Nephron progenitor cell (in vitro differentiated cells): ENCODE results near the gene ARL3.

Experiments
- DNase-seq: peaks from one replicate; pipeline ENCODE4 v3.0.0; 2021
- H3K27ac Mint-ChIP-seq: 2 replicates; pipeline ENCODE4 v1.8.0; 2021; ENCODE audit warnings: mild to moderate bottlenecking, moderate library complexity, mixed read lengths
- H3K27me3 Mint-ChIP-seq: 2 replicates; pipeline ENCODE4 v1.8.0; 2021; ENCODE audit warnings: mild to moderate bottlenecking, low read depth, mixed read lengths; ENCODE audit not compliant: poor library complexity
- H3K36me3 Mint-ChIP-seq: 2 replicates; pipeline ENCODE4 v1.8.0; 2021; ENCODE audit warnings: low read depth, mixed read lengths
- H3K4me1 Mint-ChIP-seq: 2 replicates; pipeline ENCODE4 v1.8.0; 2021; ENCODE audit warnings: mixed read lengths
- H3K4me3 Mint-ChIP-seq: 2 replicates; pipeline ENCODE4 v1.8.0; 2021; ENCODE audit warnings: mild to moderate bottlenecking, moderate library complexity, mixed read lengths
- H3K9me3 Mint-ChIP-seq: 2 replicates; pipeline ENCODE4 v1.8.0; 2021; ENCODE audit warnings: mild to moderate bottlenecking, moderate library complexity, mixed read lengths
- CTCF ChIP-seq: fragments of 200-600 bp; sonication (generic); IDR thresholded peaks from 2 replicates; pipeline ENCODE4 v1.5.0; 2021; ENCODE audit warnings: antibody characterized with exemption

The ARL3 gene

GRCh38 chr10:102641402-102641801 lies 72.8 kb downstream of the ARL3 start:
- H3K9me3 Mint-ChIP-seq: no peaks in the 10 kb centered on the region
- H3K4me1 Mint-ChIP-seq: peaks cover 30% of the 10 kb centered on the region
- peak overlapping the region; percentile 86 for H3K4me3 Mint-ChIP-seq
- peak overlapping the region; percentile 99 for H3K27ac Mint-ChIP-seq
- TF ChIP-seq CTCF: no peak
- no peak for DNase-seq
- H3K36me3 Mint-ChIP-seq: no peaks in the 10 kb centered on the region
- peaks cover 4% of the 10 kb centered on the region for H3K27me3 Mint-ChIP-seq

- Mint-ChIP-seq H3K36me3 (no peaks in the 10 kb centered on the region), H3K4me3 (no peak overlapping the region), H3K4me1 (peaks cover 16% of the 10 kb centered on the region), H3K27ac (no peak overlapping the region), H3K27me3 (peaks cover 4% of the 10 kb centered on the region), H3K9me3 (no peaks in the 10 kb centered on the region)
- TF ChIP-seq CTCF: no peak
- DNase-seq: no peak
These were observed 74.7 kb downstream of the ARL3 start for GRCh38 chr10:102639537-102639936.

GRCh38 chr10:102635377-102635776 lies 78.8 kb downstream of the ARL3 start:
- H3K36me3 Mint-ChIP-seq: peaks cover 7% of the 10 kb centered on the region
- DNase-seq: no peak
- H3K27me3 Mint-ChIP-seq: peaks cover 4% of the 10 kb centered on the region
- no peak overlapping the region for H3K27ac Mint-ChIP-seq
- peaks cover 47% of the 10 kb centered on the region for H3K4me1 Mint-ChIP-seq
- no peak for TF ChIP-seq CTCF
- no peak overlapping the region for H3K4me3 Mint-ChIP-seq
- H3K9me3 Mint-ChIP-seq: no peaks in the 10 kb centered on the region

GRCh38 chr10:102634686-102635085 lies 79.5 kb downstream of the ARL3 start:
- no peak for DNase-seq
- Mint-ChIP-seq H3K4me1 (peaks cover 51% of the 10 kb centered on the region), H3K4me3 (no peak overlapping the region), H3K27ac (peak overlapping the region; percentile 51), H3K9me3 (no peaks in the 10 kb centered on the region), H3K27me3 (peaks cover 4% of the 10 kb centered on the region), H3K36me3 (peaks cover 7% of the 10 kb centered on the region)
- no peak for TF ChIP-seq CTCF

- Mint-ChIP-seq H3K36me3 (peaks cover 7% of the 10 kb centered on the region), H3K27ac (peak overlapping the region; percentile 98), H3K4me3 (no peak overlapping the region), H3K9me3 (no peaks in the 10 kb centered on the region), H3K4me1 (peaks cover 57% of the 10 kb centered on the region), H3K27me3 (peaks cover 4% of the 10 kb centered on the region)
- TF ChIP-seq CTCF: no peak
- no peak for DNase-seq
These were observed 80.3 kb downstream of the ARL3 start for GRCh38 chr10:102633848-102634247.

- no peak for TF ChIP-seq CTCF
- Mint-ChIP-seq H3K9me3 (no peaks in the 10 kb centered on the region), H3K36me3 (peaks cover 7% of the 10 kb centered on the region), H3K27me3 (peaks cover 4% of the 10 kb centered on the region), H3K4me3 (peak overlapping the region; percentile 33), H3K4me1 (peaks cover 62% of the 10 kb centered on the region), H3K27ac (peak overlapping the region; percentile 98)
- DNase-seq: no peak
These were observed 80.9 kb downstream of the ARL3 start for GRCh38 chr10:102633287-102633686.
